OCI-LY7 (cell line): ENCODE measurements around the gene ADNP2. TPM values are rescaled to one million over a fixed set of nuclear protein-coding genes. Genes with fewer than 3 reads are reported as not detected.

Experiments
- total RNA-seq, 2 experiments: library from RNA; depleted of rRNA in 1 of 2; stranded (reverse); fragments of >200 nt in 1 of 2; shearing (Covaris generic) in 1 of 2; gene quantifications; 2 replicates each; pipeline ENCODE4 v1.2.3, GENCODE V29; 2014 to 2022

Gene ADNP2
- total RNA-seq, 2 experiments from 2014 or later, result 14.0 to 14.9 TPM

Other genes starting within 250 kb of the ADNP2 start
- 14.5 and 16.5 TPM in 2 replicates for gene SLC66A2, start 157.6 kb upstream of the ADNP2 start, total RNA-seq (2014; rRNA removed; shearing (Covaris generic))
- gene SLC66A2, start 157.6 kb upstream of the ADNP2 start, total RNA-seq (2022), result 15.1 and 17.9 TPM in 2 replicates
- not detected in 2 replicates for gene HSBP1L1, start 144.6 kb upstream of the ADNP2 start, total RNA-seq (2014; rRNA removed; shearing (Covaris generic))
- not detected in 2 replicates for gene HSBP1L1, start 144.6 kb upstream of the ADNP2 start, total RNA-seq (2022)
- gene TXNL4A, start 120.7 kb upstream of the ADNP2 start, total RNA-seq (2014; rRNA removed; shearing (Covaris generic)), result 44.7 and 45.9 TPM in 2 replicates
- gene TXNL4A, start 120.7 kb upstream of the ADNP2 start, total RNA-seq (2022), result 91.4 and 95.0 TPM in 2 replicates
- gene RBFA, start 74.8 kb upstream of the ADNP2 start, total RNA-seq (2014; rRNA removed; shearing (Covaris generic)), result 20.4 and 25.9 TPM in 2 replicates
- 28.1 and 28.3 TPM in 2 replicates for gene RBFA, start 74.8 kb upstream of the ADNP2 start, total RNA-seq (2022)
- 0.03 TPM in 1 of 2 replicates, not detected in the other for gene PARD6G, start 138.3 kb downstream of the ADNP2 start, total RNA-seq (2014; rRNA removed; shearing (Covaris generic))
- not detected in 2 replicates for gene PARD6G, start 138.3 kb downstream of the ADNP2 start, total RNA-seq (2022)